ENCODE data around the gene MRAP. TPM values are rescaled to one million over a fixed set of nuclear protein-coding genes. Genes with fewer than 3 reads are reported as not detected.
A peak's percentile ranks its signal among the peaks of the same experiment; 100 is the strongest.
"Not testable (repeated sequence)": the region's sequence is repeated elsewhere in the genome, so short reads cannot be mapped to it uniquely, and the experiment has no call there.

MRAP gene
- total and polyA plus RNA-seq, 2 experiments from 2014 or later: not detected

DNA sequence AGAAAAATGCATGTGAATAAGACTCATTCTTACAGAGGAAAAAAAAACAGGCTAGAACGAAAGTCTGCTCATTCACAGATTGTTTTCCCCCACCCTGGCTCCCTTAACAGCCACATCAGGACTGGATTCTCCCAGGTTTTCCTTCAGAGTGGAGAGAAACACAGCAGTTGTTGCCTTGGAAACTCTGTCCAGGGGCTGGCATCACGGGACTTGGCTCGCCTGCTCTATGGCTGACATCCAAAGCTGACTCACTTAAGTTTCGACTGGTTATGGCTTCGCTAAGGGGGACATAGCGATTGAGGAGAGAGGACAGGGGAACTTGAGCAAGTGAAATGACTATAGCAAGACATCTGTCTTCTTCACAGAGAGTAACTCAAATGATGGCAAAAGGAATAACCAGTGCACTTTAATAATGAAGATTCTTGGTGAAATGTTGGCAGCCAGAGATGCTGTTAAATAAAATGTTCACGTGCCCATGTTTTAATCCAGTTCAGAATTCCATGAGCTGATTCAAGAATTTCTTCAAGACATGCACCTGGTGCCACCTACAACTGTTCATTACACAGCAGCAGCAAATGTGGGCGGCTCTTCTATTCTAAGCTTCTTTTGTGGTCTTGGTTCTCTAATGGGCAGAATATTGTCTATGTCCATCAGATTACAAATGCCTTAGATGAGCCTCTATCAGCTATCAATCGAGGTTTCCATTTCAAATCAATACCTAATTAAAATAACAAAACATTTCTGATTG, 41.6 kb upstream of the MRAP start:
- Histone ChIP-seq H3K36me3 (no peaks in the 10 kb centered on the region), H3K9me3 (ENCODE audit: low read depth) (no peaks in the 10 kb centered on the region), H3K4me3 (no peak overlapping the region), H3K27ac (no peak overlapping the region), H3K27me3 (no peaks in the 10 kb centered on the region), H3K4me1 (ENCODE audit: low read depth) (peaks cover 5% of the 10 kb centered on the region)
- peak; percentile 21 to 96 for DNase-seq (ENCODE audit: low read depth in 1 of 2, low spot score in 1 of 2)
- TF ChIP-seq, protein P1, sequence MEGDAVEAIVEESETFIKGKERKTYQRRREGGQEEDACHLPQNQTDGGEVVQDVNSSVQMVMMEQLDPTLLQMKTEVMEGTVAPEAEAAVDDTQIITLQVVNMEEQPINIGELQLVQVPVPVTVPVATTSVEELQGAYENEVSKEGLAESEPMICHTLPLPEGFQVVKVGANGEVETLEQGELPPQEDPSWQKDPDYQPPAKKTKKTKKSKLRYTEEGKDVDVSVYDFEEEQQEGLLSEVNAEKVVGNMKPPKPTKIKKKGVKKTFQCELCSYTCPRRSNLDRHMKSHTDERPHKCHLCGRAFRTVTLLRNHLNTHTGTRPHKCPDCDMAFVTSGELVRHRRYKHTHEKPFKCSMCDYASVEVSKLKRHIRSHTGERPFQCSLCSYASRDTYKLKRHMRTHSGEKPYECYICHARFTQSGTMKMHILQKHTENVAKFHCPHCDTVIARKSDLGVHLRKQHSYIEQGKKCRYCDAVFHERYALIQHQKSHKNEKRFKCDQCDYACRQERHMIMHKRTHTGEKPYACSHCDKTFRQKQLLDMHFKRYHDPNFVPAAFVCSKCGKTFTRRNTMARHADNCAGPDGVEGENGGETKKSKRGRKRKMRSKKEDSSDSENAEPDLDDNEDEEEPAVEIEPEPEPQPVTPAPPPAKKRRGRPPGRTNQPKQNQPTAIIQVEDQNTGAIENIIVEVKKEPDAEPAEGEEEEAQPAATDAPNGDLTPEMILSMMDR (IDR thresholded peaks at IDR 0.05; ENCODE audit: low read depth, low read length): no peak

DNA sequence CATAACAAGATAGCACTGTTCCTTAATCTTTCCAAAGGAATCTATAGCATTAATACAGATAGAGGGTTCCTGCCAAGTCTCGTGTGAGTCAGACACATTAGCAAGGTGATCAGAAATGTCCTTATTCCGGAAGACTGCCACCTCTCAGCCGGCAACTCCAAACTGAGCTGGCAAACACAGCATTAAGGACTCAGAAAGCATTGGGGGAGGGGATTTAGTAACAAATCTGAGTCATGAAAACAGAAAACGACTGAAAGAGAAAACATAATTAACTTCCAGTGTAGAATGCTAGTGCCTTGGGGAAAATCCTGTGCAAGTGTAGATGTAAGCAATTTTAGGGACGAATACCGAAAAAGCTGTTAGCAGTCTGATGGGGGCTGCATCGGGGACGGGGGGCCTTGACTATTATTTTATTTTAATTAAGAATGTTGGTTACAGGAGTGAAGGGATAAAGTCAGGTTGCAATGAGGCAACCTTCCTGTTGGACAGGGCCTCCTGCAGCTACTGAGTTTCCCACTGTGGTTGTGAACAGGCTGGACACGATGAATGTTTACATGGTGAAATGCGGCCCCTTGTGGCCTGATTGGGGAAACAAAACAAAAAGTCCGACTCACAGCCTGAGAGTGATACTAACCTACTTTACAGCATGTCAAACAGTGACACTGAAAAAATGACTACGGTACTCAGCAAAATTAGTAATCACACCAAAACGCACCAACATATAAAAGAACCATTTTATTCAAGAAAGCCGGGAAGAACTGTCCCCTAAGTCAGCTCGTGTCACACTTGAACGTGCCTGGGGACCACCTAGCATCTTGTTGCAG, 40.5 kb upstream of the MRAP start:
- DNase-seq (ENCODE audit: low read depth in 1 of 2, low spot score in 1 of 2): peak; percentile 85 to 91
- H3K4me1 ChIP-seq (ENCODE audit: low read depth): peaks cover 5% of the 10 kb centered on the region
- no peak overlapping the region for H3K4me3 ChIP-seq
- no peak overlapping the region for H3K27ac ChIP-seq
- H3K27me3 ChIP-seq: no peaks in the 10 kb centered on the region
- H3K36me3 ChIP-seq: no peaks in the 10 kb centered on the region
- H3K9me3 ChIP-seq (ENCODE audit: low read depth): no peaks in the 10 kb centered on the region
- TF ChIP-seq, protein P1 (IDR thresholded peaks at IDR 0.05; ENCODE audit: low read depth, low read length): peak; percentile 79

DNA sequence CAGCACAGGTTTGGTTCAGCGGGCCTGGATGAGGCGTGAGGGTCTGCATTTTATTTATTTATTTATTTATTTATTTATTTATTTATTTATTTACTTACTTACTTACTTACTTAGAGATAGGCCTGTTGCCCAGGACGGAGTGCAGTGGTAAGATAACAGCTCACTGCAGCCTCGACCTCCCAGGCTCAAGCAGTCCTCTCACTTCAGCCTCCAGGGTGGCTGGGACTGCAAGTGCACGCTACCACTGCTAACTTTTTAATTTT, 39.9 kb upstream of the MRAP start:
- not testable (repeated sequence) for DNase-seq (ENCODE audit: low read depth in 1 of 2, low spot score in 1 of 2); H3K36me3 ChIP-seq; H3K27me3 ChIP-seq; H3K4me1 ChIP-seq (ENCODE audit: low read depth); H3K9me3 ChIP-seq (ENCODE audit: low read depth); H3K27ac ChIP-seq; H3K4me3 ChIP-seq

DNA sequence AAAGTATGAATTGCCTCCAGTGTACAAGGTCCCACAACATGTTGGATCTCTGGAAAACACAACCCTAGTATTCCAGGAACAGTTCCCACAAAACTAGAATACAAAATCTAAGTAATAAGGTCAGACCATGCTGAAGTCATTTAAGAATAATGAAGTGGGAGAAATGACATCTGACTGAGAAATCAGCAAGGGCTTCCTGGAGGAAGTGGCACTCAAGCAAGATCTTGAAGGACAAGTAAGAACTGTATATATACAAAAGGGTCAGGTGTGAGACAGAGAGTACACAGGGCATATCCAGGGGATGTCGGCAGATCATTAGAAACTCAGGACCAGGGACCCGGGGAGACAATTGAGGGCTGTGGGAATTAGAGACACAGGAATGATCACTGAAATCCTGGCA, 38.5 kb upstream of the MRAP start:
- no peak for DNase-seq (ENCODE audit: low read depth in 1 of 2, low spot score in 1 of 2)
- no peak overlapping the region for H3K4me3 ChIP-seq
- no peak overlapping the region for H3K27ac ChIP-seq
- peaks cover 5% of the 10 kb centered on the region for H3K4me1 ChIP-seq (ENCODE audit: low read depth)
- TF ChIP-seq, protein P1 (IDR thresholded peaks at IDR 0.05; ENCODE audit: low read depth, low read length): no peak
- no peaks in the 10 kb centered on the region for H3K36me3 ChIP-seq
- H3K27me3 ChIP-seq: no peaks in the 10 kb centered on the region
- no peaks in the 10 kb centered on the region for H3K9me3 ChIP-seq (ENCODE audit: low read depth)

DNA sequence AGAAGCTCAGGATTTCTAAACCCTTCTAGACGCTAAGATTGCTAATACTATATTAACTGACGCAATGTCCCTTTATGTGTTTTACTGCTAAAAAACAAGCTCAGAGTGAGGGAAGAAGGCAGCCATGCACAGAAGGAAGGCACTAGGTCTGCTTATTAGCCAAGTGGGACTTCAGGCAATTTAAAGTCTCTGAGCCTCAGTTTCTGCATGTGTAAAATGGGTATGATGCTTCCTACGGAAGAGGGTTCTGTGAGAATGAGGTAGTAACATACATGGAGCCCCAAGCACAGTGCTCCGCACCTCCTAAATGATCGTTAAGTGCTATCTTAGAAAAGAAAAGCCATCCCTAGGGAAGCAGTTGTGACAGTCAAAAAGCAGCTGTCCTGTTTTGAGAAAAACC, 36.7 kb upstream of the MRAP start:
- Histone ChIP-seq H3K27me3 (no peaks in the 10 kb centered on the region), H3K27ac (no peak overlapping the region), H3K36me3 (no peaks in the 10 kb centered on the region), H3K4me1 (ENCODE audit: low read depth) (peaks cover 5% of the 10 kb centered on the region), H3K9me3 (ENCODE audit: low read depth) (no peaks in the 10 kb centered on the region), H3K4me3 (no peak overlapping the region)
- no peak for DNase-seq (ENCODE audit: low read depth in 1 of 2, low spot score in 1 of 2)
- TF ChIP-seq, protein P1 (IDR thresholded peaks at IDR 0.05; ENCODE audit: low read depth, low read length): no peak

DNA sequence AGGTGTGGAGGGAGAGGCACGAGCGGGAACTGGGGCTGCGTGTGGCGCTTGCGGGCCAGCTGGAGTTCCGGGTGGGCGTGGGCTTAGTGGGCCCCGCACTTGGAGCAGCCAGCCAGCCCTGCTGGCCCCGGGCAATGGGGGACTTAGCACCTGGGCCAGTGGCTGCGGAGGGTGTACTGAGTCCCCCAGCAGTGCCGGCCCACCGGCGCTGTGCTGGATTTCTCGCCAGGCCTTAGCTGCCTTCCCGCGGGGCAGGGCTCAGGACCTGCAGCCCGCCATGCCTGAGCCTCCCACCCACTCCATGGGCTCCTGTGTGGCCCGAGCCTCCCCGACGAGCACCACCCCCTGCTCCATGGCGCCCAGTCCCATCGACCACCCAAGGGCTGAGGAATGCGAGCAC, 33.3 kb upstream of the MRAP start:
- not testable (repeated sequence) for H3K27me3 ChIP-seq; H3K4me1 ChIP-seq (ENCODE audit: low read depth); H3K27ac ChIP-seq; H3K9me3 ChIP-seq (ENCODE audit: low read depth); DNase-seq (ENCODE audit: low read depth in 1 of 2, low spot score in 1 of 2); H3K36me3 ChIP-seq; H3K4me3 ChIP-seq

Measured in cardiac muscle cell (in vitro differentiated cells and primary cell).